Measurements from ENCODE around the gene DNAJC5G.
A peak's percentile ranks its signal among the peaks of the same experiment; 100 is the strongest.

DNAJC5G gene

DNA sequence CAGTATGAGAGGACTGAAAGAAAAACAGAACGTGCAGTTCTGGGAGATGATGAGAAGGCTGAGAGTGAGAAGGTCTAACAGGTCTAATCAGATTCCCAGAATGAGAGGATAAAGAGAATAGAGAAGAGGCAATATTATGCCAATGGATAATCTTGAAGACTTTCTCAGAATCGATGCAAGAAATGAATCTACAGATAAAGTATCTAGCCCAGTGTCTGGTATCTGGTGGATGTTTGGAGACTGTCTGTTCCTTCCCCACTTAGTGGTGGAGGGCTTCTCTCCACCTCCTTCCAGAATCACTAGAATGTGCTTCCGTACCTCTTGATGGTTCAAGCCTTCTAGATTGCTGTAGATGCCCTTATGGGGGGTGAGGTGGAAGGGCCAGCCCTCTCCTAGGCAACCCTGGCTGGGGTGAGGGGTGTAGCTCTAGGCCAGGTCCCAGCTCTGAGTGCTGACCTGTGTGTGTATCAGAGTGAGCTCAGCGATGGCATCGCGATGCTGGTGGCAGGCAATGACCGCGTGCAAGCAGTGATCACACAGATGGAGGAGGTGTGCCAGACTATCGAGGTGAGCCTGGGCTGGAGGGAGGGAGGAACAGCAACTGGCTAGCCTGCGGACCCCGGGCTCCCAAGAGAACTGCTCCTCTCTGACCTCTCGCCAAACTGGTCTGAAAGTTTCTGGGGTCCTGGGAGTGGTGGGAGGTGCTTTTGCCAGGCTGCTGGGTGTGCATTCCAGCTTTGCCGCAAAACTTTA lies 29.4 kb downstream of the DNAJC5G start:
- Mint-ChIP-seq H3K27ac (no peak overlapping the region), H3K4me3 (no peak overlapping the region), H3K9me3 (no peaks in the 10 kb centered on the region), H3K36me3 (ENCODE audit: low read depth) (peaks cover 21% of the 10 kb centered on the region), H3K4me1 (ENCODE audit: low read depth) (peaks cover 15% of the 10 kb centered on the region), H3K27me3 (peaks cover 46% of the 10 kb centered on the region)
- intact Hi-C loops (cut with micrococcal nuclease) = no loop called here

DNA sequence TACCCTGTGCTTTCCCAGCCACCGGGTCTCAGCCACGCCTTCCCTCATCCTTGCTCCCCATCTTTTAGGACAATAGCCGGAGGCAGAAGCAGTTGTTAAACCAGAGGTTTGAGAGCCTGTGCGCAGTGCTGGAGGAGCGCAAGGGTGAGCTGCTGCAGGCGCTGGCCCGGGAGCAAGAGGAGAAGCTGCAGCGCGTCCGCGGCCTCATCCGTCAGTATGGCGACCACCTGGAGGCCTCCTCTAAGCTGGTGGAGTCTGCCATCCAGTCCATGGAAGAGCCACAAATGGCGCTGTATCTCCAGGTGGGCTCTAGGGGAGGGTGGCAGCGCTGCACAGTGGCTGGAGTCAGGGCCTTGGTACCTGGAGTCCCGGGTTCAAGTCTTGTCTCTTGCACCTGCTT lies 30.3 kb downstream of the DNAJC5G start:
- Mint-ChIP-seq H3K9me3 (no peaks in the 10 kb centered on the region), H3K27me3 (peaks cover 46% of the 10 kb centered on the region), H3K4me3 (no peak overlapping the region), H3K36me3 (ENCODE audit: low read depth) (peaks cover 30% of the 10 kb centered on the region), H3K27ac (no peak overlapping the region), H3K4me1 (ENCODE audit: low read depth) (peaks cover 15% of the 10 kb centered on the region)
- intact Hi-C loops (cut with micrococcal nuclease) = no loop called here

DNA sequence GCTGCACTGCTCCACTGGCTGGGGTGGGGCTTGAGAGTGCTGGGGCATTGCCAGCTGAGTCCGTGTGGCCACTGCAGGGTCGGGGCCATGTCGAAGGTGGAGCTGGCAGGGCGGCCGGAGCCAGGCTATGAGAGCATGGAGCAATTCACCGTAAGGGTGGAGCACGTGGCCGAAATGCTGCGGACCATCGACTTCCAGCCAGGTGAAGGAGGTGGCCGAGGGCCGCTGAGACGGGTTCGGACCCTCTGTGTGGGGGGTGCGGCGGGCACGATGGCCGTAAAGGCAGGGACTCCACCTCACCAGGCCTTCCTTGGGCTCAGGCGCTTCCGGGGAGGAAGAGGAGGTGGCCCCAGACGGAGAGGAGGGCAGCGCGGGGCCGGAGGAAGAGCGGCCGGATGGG lies 30.9 kb downstream of the DNAJC5G start:
- Mint-ChIP-seq H3K4me1 (ENCODE audit: low read depth) (peaks cover 15% of the 10 kb centered on the region), H3K36me3 (ENCODE audit: low read depth) (peaks cover 35% of the 10 kb centered on the region), H3K9me3 (no peaks in the 10 kb centered on the region), H3K4me3 (no peak overlapping the region), H3K27ac (peak overlapping the region; percentile 57), H3K27me3 (peaks cover 46% of the 10 kb centered on the region)
- intact Hi-C loops (cut with micrococcal nuclease) = no loop called here

DNA sequence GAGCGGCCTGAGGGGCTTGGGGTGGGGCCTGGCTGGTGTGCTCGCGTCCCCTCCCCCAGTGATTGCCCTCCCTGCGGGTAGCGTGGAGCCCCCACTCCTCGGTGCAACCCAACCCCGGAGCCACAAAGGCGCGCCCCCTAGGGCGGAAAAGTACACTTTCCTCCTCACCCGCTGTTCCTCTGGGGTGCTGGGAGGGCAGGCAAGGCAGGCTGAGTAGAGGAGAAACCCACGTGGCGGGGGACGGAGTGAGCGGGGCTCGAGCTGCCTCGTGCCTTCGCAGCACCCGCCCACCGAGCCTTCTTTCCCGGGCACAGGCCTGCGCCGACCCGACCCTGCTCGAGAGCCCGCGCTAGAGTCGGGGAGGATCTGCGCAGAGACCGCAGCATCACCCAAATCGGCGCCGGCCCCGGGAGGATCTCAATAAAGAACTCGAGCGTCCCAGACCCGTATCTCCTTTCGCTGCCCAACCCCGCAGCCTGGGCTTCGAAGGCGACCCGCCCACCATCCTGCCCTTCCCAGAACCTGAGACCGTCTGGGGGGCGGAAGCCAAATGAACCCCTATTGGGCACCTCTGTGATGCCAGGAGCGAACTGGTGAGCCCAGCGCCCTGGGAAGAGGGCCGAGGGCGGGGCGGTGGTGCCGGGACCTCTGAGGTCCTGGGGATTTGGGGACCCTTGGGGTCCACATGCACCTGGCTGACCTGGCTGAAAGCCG lies 31.5 kb downstream of the DNAJC5G start:
- Mint-ChIP-seq H3K27me3 (peaks cover 46% of the 10 kb centered on the region), H3K9me3 (no peaks in the 10 kb centered on the region), H3K27ac (peak overlapping the region; percentile 57), H3K36me3 (ENCODE audit: low read depth) (peaks cover 41% of the 10 kb centered on the region), H3K4me1 (ENCODE audit: low read depth) (peaks cover 15% of the 10 kb centered on the region), H3K4me3 (peak overlapping the region; percentile 17)
- intact Hi-C loops (cut with micrococcal nuclease) = no loop called here

DNA sequence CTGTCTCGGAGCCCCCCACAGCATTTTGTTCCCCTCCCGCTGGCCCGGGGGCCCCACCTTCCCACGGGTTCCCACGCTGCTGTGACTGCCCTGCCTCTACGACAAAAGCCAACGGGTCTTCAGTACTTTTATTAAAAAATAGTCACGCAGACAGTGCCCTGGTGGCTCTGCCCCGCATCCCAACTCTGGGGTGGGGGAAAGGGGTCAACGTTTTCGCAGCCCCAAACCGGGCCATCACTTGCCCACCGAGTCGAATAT lies 32.0 kb downstream of the DNAJC5G start:
- peaks cover 46% of the 10 kb centered on the region for H3K36me3 Mint-ChIP-seq (ENCODE audit: low read depth)
- no peaks in the 10 kb centered on the region for H3K9me3 Mint-ChIP-seq
- H3K27ac Mint-ChIP-seq = no peak overlapping the region
- intact Hi-C loops (cut with micrococcal nuclease) = no loop called here
- peaks cover 15% of the 10 kb centered on the region for H3K4me1 Mint-ChIP-seq (ENCODE audit: low read depth)
- peaks cover 46% of the 10 kb centered on the region for H3K27me3 Mint-ChIP-seq
- H3K4me3 Mint-ChIP-seq = peak overlapping the region; percentile 35

DNA sequence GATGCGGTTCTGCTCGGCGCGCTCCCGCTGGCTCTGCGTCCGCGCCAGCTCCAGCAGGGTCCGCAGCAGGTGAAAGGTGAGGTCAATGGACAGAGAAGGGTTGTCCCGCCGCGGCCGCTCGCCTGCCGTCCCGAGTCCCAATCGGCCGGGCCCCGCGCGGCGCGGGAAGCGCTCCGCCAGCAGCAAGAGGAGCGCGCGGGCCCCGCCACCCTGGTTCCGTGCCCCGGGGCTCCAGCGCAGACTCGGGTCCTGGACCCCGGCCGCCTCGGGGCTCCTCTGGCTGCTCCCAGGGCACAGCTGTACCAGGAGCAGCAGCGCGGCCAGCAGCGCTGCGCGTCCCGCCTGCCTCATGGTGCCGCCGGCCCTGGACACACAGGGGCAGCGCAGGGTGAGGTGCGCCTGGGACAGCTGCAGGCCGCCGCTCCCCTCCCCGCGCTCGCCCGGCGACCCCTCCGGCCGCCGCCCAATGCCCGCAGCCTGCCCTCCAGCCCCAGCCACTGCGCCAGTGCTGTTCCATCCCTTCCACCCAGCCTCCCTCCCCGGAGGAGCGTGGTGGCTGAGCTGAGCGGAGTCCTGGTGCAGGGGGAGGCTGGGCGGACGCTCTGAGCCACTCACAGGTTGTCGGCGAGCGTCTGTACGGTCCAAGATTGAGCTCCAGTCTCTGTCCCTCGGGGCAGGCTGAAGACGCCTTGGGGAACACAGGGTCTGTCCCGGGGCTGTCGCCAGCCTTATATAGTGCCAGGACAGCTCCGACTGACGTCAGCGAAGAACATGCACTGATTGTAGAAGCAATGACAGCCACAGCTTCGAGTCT lies 32.5 kb downstream of the DNAJC5G start:
- Mint-ChIP-seq H3K27me3 (peaks cover 46% of the 10 kb centered on the region), H3K4me1 (ENCODE audit: low read depth) (peaks cover 15% of the 10 kb centered on the region), H3K4me3 (peak overlapping the region; percentile 35), H3K27ac (no peak overlapping the region), H3K36me3 (ENCODE audit: low read depth) (peaks cover 51% of the 10 kb centered on the region), H3K9me3 (no peaks in the 10 kb centered on the region)
- intact Hi-C loops (cut with micrococcal nuclease) = no loop called here

DNA sequence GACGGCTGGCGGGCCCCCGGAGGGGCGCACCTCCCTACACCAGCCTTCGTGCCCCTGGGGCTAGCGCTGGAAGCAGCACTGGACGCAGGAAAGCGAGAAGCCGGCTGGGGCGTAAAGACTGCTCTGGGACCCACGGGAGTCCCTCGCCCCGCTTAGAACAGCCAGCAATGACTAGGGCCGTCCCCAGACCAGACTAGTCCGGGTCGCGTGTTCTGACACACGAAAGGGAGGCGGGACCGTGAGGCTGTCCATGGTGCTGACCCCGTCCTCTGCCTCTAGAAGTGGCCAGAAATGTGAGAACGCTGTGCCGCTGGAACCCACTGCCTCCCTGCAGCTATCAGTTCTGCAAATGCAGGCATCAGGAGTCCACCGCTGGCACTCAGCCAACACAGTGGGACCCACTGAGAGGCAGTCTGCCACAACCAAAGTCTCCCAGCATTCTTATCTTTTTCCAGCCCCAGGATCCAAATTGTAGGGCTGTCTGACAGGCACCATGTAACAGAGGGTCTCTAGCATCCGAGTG lies 33.2 kb downstream of the DNAJC5G start, which contains the start of gene UCN:
TSS of gene UCN (minus strand) at position 87 of the 523 bp plus-strand sequence. CDS start 550 bp downstream, outside the sequence.
- Mint-ChIP-seq H3K4me3 (peak within 1 kb of the TSS; percentile 35), H3K27me3 (peaks cover 46% of the 10 kb centered on the region), H3K27ac (no peak within 1 kb of the TSS), H3K4me1 (ENCODE audit: low read depth) (peaks cover 15% of the 10 kb centered on the region), H3K9me3 (no peaks in the 10 kb centered on the region), H3K36me3 (ENCODE audit: low read depth) (peaks cover 57% of the 10 kb centered on the region)
- intact Hi-C loops (cut with micrococcal nuclease) = no loop called here

DNA sequence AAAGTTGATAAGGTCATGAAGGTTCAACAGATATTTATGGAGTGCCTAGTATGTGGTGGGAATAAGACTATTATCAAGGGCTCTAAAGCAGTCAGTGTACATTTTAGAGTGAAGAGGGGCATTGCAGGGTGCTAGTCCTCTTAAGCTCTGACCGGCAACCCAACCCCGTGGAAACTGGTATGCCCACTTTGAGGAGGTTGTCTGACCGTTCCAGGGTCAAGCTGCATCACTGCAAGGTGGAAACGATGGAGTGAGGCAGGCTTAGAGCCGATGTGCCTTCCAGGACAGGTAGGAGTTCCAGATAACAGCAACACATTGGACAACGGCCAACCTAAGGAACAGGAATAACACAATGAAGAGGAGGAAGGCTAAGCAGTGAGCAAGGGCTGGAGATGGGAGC lies 34.4 kb downstream of the DNAJC5G start:
- H3K4me1 Mint-ChIP-seq (ENCODE audit: low read depth) = peaks cover 15% of the 10 kb centered on the region
- intact Hi-C loops (cut with micrococcal nuclease) = no loop called here
- peaks cover 58% of the 10 kb centered on the region for H3K36me3 Mint-ChIP-seq (ENCODE audit: low read depth)
- peaks cover 42% of the 10 kb centered on the region for H3K27me3 Mint-ChIP-seq
- H3K9me3 Mint-ChIP-seq = no peaks in the 10 kb centered on the region
- no peak overlapping the region for H3K27ac Mint-ChIP-seq
- H3K4me3 Mint-ChIP-seq = no peak overlapping the region

DNA sequence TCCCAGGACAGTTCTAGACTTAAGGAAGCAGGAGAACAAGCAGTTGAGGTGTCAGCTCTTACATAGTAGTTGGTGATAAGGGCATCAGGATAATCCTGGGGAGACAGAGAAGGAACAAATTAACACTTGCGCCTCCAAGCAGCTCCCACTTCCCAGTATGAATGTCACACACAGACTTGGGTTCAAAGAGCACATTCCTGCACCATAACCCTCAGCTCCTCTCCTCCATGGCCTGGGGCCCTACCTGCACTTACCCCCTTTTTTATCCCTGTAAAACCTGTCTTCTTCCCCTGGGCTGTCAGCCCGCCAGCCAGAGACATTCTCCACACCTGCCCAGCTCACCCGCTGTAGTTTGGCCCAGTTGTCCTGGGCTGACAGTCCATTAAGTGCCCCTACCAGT lies 36.9 kb downstream of the DNAJC5G start:
- no peak overlapping the region for H3K27ac Mint-ChIP-seq
- no peak overlapping the region for H3K4me3 Mint-ChIP-seq
- peaks cover 76% of the 10 kb centered on the region for H3K36me3 Mint-ChIP-seq (ENCODE audit: low read depth)
- peaks cover 14% of the 10 kb centered on the region for H3K4me1 Mint-ChIP-seq (ENCODE audit: low read depth)
- H3K9me3 Mint-ChIP-seq = no peaks in the 10 kb centered on the region
- intact Hi-C loops (cut with micrococcal nuclease) = no loop called here
- peaks cover 17% of the 10 kb centered on the region for H3K27me3 Mint-ChIP-seq

DNA sequence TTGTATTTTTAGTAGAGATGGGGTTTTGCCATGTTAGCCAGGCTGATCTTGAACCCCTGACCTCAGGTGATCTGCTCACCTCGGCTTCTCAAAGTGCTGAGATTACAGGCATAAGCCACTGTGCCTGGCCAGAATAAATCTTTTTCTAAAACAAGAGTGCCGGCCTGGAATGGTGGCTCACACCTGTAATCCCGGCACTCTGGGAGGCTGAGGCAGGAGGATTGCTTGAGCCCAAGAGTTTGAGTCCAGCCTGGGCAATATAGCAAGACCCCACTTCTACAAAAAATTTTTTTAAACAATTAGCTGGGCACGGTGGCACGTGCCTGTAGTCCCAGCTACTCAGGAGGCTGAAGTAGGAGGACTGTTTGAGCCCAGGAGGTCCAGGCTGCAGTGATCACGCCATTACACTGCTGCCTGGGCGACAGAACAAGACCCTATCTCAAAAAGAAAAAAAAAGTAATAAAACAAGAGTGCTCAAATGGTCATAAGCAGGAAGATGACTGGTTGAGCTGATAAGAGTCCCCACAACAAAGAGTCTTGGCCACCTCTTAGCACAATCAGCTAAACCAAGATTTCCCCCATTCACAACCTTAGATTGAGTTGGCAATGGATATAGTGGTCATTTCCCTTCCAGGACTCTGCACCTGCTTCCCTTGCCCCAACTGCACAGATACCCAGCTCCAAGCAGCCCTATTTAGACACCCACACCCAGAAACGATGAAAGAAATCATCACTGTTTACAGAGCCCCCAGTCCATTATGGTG lies 38.8 kb downstream of the DNAJC5G start:
- Mint-ChIP-seq H3K27me3 (peaks cover under 1% of the 10 kb centered on the region), H3K27ac (no peak overlapping the region), H3K4me3 (no peak overlapping the region), H3K9me3 (no peaks in the 10 kb centered on the region), H3K36me3 (ENCODE audit: low read depth) (peaks cover 70% of the 10 kb centered on the region), H3K4me1 (ENCODE audit: low read depth) (peaks cover 17% of the 10 kb centered on the region)
- intact Hi-C loops (cut with micrococcal nuclease) = no loop called here

DNA sequence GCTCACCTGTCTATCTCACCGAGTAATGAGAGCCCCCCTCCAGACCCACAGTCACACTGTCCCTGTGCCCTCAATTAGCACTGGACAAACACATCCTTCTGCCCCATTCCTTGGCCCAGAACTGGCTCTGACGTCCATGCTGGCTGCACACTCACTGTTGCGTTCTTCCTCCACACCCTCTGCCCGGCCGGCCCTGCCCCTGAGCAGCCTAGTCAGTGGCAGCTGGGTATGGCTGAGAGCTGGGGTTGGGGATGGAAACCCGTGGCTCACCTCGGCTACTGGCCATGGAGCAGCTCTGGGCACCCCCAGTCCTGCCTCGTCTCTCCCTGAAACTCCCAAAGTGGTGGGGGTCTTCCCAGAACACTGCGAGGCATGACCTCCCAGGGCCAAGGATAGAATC lies 39.5 kb downstream of the DNAJC5G start:
- intact Hi-C loops (cut with micrococcal nuclease) = no loop called here
- Mint-ChIP-seq H3K27ac (no peak overlapping the region), H3K9me3 (no peaks in the 10 kb centered on the region), H3K36me3 (ENCODE audit: low read depth) (peaks cover 63% of the 10 kb centered on the region), H3K4me3 (no peak overlapping the region), H3K4me1 (ENCODE audit: low read depth) (peaks cover 17% of the 10 kb centered on the region), H3K27me3 (no peaks in the 10 kb centered on the region)

DNA sequence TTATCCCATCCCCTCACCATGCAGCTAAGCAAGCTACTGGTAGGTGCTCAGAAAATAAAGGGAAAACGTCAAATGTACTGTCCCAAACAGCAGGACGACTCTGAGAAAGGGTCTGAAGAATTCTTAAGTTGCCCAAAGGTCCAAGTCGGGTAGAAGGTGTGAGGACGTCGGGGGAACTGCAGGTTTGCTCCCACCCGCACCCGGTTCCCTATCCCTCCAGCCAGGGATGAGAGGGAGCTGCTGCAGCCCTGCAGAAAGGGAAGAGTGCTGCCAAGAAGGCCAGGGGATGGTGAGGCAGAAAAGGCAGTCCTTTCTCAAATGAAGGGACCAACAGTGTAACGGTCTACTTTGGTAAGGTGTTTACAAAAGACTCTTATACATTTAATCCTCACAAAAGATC lies 39.9 kb downstream of the DNAJC5G start:
- Mint-ChIP-seq H3K9me3 (no peaks in the 10 kb centered on the region), H3K4me3 (no peak overlapping the region), H3K27me3 (no peaks in the 10 kb centered on the region), H3K27ac (no peak overlapping the region), H3K36me3 (ENCODE audit: low read depth) (peaks cover 59% of the 10 kb centered on the region), H3K4me1 (ENCODE audit: low read depth) (peaks cover 17% of the 10 kb centered on the region)
- intact Hi-C loops (cut with micrococcal nuclease) = no loop called here

DNA sequence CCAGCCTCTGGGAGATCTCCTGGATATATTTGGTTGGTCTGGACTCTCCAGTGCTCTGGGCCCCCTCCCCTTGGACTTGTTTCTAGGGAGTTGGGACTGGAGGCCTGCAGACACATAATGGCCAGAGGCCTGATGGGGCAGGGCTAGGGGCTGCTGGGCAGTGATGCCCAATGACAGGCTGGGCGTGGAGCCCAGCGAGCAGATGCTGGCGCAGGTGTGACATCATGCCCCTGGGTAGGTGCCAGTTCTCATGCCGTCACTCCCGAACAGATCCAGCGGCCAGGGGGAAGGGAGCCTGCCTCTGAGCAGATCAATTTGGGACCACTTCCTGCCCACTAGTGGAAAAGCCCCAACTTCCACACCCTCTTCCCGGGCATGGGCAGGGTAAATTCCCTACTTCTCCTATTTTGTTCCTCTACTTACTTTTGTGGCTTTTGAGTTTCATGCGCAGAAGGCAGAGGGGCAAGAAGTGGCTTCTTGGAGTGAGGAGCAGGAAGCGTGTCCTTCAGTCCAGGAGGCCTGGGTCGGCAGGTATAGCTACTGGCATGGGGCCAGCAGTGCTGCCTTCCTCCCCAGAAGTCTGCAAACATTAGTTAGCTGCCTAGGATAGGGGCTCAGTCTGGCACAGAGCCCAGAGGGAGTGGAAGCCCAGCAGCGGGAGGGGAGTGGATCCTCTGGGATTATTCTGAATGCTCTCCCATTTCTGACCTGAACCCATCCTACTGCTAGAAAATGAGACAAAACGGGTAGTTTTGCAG lies 41.6 kb downstream of the DNAJC5G start:
- Mint-ChIP-seq H3K4me1 (ENCODE audit: low read depth) (peaks cover 29% of the 10 kb centered on the region), H3K9me3 (no peaks in the 10 kb centered on the region), H3K36me3 (ENCODE audit: low read depth) (peaks cover 56% of the 10 kb centered on the region), H3K27ac (peak overlapping the region; percentile 47), H3K27me3 (no peaks in the 10 kb centered on the region), H3K4me3 (no peak overlapping the region)
- intact Hi-C loops (cut with micrococcal nuclease) = no loop called here

All from dendritic cell treated with granulocyte-macrophage colony-stimulating factor and Interleukin-4, amounts not matched to agents 40 ng/mL and 50 ng/mL, for 4 days (primary cell).